ENCODE data around the gene TES. TPM values are rescaled to one million over a fixed set of nuclear protein-coding genes. Genes with fewer than 3 reads are reported as not detected.

The TES gene
- total and polyA plus RNA-seq, 2 of the 8 experiments (the other 6 are each of a cell fraction or from before 2014, with no cell fraction given) = 18.2 to 36.3 TPM

DNA sequence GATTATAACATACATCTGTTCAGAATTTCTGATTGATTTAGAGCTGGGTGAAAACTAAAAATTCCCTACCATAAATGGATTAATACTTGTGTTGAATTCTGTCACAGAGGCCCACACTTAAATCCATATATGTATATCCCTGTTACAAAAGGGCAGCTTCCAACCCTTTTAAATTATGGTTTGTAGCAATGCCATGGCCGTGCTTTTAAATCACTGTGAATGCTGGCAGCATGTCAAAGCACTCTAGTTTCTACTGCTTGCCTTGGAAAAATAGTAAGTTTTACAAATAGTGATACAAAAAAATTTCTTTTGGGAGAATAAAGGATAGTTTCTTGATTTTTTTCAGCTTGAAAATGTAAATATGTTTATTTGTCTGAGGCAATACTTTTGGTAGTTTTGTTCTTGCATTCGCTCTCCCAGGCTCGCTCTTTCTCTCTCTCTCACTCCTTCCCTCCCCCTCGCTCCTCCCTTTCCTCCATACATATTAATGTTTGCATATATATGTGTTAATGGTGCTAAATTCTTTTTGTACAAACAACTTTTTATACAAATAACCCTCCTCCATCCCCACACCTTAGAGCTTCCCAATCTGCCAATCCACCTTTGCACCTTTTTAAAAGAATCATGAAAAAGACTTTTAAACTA lies 29.8 kb downstream of the TES start:
- Histone ChIP-seq H3K56ac (replicated peaks; ENCODE audit: insufficient read length, low read depth, low read length) (no peak overlapping the region), H2BK20ac (ENCODE audit: low read length) (no peak overlapping the region), H2BK120ac (replicated peaks; ENCODE audit: low read depth, low read length) (no peak overlapping the region), H3K9ac (replicated peaks in 1 of 4; ENCODE audit: extremely low read depth in 1 of 4, low read depth in 3 of 4, low read length in 3 of 4) (no peak overlapping the region), H3K79me1 (ENCODE audit: low read depth, low read length) (no peaks in the 10 kb centered on the region), H4K8ac (ENCODE audit: extremely low read depth, insufficient read depth, low read length) (no peak overlapping the region), H3K4me2 (ENCODE audit: insufficient read depth in 1 of 2, low read depth in 2 of 2, low read length in 2 of 2) (no peak overlapping the region), H2BK15ac (ENCODE audit: low read length) (no peak overlapping the region), H3K4ac (replicated peaks; ENCODE audit: insufficient read length, low read depth, low read length) (no peak overlapping the region), H3K23ac (ENCODE audit: insufficient read length) (no peak overlapping the region), H3K27me3 (replicated peaks in 1 of 4; ENCODE audit: control insufficient read depth in 3 of 4, extremely low read depth in 1 of 4, insufficient read depth in 3 of 4, low read length in 3 of 4) (no peaks in the 10 kb centered on the region), H2AK5ac (ENCODE audit: low read depth, low read length) (no peak overlapping the region), H2BK12ac (ENCODE audit: low read depth, low read length) (no peak overlapping the region), H3K4me3 (ENCODE audit: extremely low read depth in 1 of 4, insufficient read depth in 2 of 4, low read depth in 3 of 4, low read length in 4 of 4) (no peak overlapping the region), H3K36me3 (ENCODE audit: control insufficient read depth in 2 of 4, insufficient read depth in 4 of 4, low read length in 3 of 4) (peaks cover 0 to 8% (median 0%) of the 10 kb centered on the region in 4 experiments; a peak in 2 of 8 replicates), H4K5ac (ENCODE audit: insufficient read length, low read depth, low read length) (no peak overlapping the region), H4K91ac (replicated peaks; ENCODE audit: insufficient read length, low read length) (no peak overlapping the region), H3K9me3 (ENCODE audit: insufficient read depth in 2 of 2, low read depth in 1 of 2, low read length in 1 of 2) (peaks cover 7 to 11% of the 10 kb centered on the region in 2 experiments), H2AFZ (ENCODE audit: low read length) (no peak overlapping the region), H3K18ac (ENCODE audit: extremely low read depth, low read length) (no peak overlapping the region), H3K4me1 (replicated peaks in 1 of 4; ENCODE audit: control insufficient read depth in 3 of 4, insufficient read depth in 4 of 4, low read length in 3 of 4) (no peaks in the 10 kb centered on the region; a peak in 1 of 7 replicates), H3K14ac (ENCODE audit: insufficient read length) (no peak overlapping the region), H3K27ac (ENCODE audit: low read depth, low read length) (no peak overlapping the region), H2BK5ac (ENCODE audit: low read depth, low read length) (no peak overlapping the region), H3K79me2 (ENCODE audit: control insufficient read depth in 1 of 2, insufficient read depth in 2 of 2, low read length in 2 of 2) (no peaks in the 10 kb centered on the region), H3K23me2 (ENCODE audit: low read depth, low read length) (no peaks in the 10 kb centered on the region), H4K20me1 (replicated peaks in 1 of 2; ENCODE audit: control insufficient read depth in 1 of 2, insufficient read depth in 2 of 2, low read length in 2 of 2) (no peaks in the 10 kb centered on the region)
- TF ChIP-seq GTF2F1 (IDR thresholded peaks at IDR 0.05; ENCODE audit: borderline replicate concordance, low read depth, low read length) = no peak
- ChIA-PET POLR2A (ENCODE audit: partially characterized antibody) (no interaction called here), CTCF (ENCODE audit: partially characterized antibody) (interaction anchor here (1.0 to 4.0 kb wide), 11 partner anchors 9 to 352 kb away, joined by 3 to 24 read pairs (median 8); no protein-coding TSS in a partner anchor)
- DNase-seq (ENCODE audit: low read depth in 1 of 2, low spot score in 2 of 2) (no peak), FAIRE-seq (no peak)
- WGBS, 2 experiments (ENCODE audit: extremely low coverage in 1 of 2, insufficient coverage in 1 of 2, insufficient read length in 1 of 2, insufficient replicate concordance in 2 of 2, low coverage in 1 of 2, low lambda C conversion rate in 2 of 2, missing lambda C conversion rate in 1 of 2) = 77% methylated on average over 4 of the region's 4 CpGs; no CpG with 5 or more reads in 1 of the 2 experiments
